ENCODE data around the gene LCN6.

Gene LCN6

GRCh38 chr9:136747161-136748060 lies 914 bp downstream of the LCN6 start:
- no peak for TF ChIP-seq CTCF (IDR thresholded peaks at IDR 0.05; ENCODE audit: unreplicated experiment in 3 of 3)
- Mint-ChIP-seq H3K27ac (no peak overlapping the region), H3K9me3 (peaks cover 8% of the 10 kb centered on the region), H3K4me3 (no peak overlapping the region), H3K4me1 (no peaks in the 10 kb centered on the region), H3K36me3 (ENCODE audit: low read depth) (no peaks in the 10 kb centered on the region), H3K27me3 (ENCODE audit: low read depth) (no peaks in the 10 kb centered on the region)

GRCh38 chr9:136746621-136747020 lies 1.7 kb downstream of the LCN6 start:
- H3K36me3 Mint-ChIP-seq (ENCODE audit: low read depth) = no peaks in the 10 kb centered on the region
- no peak for TF ChIP-seq CTCF (IDR thresholded peaks at IDR 0.05; ENCODE audit: unreplicated experiment in 3 of 3)
- H3K9me3 Mint-ChIP-seq = peaks cover under 1% of the 10 kb centered on the region
- H3K27me3 Mint-ChIP-seq (ENCODE audit: low read depth) = no peaks in the 10 kb centered on the region
- H3K27ac Mint-ChIP-seq = no peak overlapping the region
- H3K4me3 Mint-ChIP-seq = no peak overlapping the region
- H3K4me1 Mint-ChIP-seq = no peaks in the 10 kb centered on the region

GRCh38 chr9:136746155-136746490 lies 2.2 kb downstream of the LCN6 start:
- H3K36me3 Mint-ChIP-seq (ENCODE audit: low read depth) = no peaks in the 10 kb centered on the region
- H3K4me1 Mint-ChIP-seq = no peaks in the 10 kb centered on the region
- no peak for TF ChIP-seq CTCF (IDR thresholded peaks at IDR 0.05; ENCODE audit: unreplicated experiment in 3 of 3)
- H3K27me3 Mint-ChIP-seq (ENCODE audit: low read depth) = no peaks in the 10 kb centered on the region
- no peak overlapping the region for H3K4me3 Mint-ChIP-seq
- no peaks in the 10 kb centered on the region for H3K9me3 Mint-ChIP-seq
- no peak overlapping the region for H3K27ac Mint-ChIP-seq

GRCh38 chr9:136745389-136746154 lies 2.8 kb downstream of the LCN6 start:
- Mint-ChIP-seq H3K9me3 (no peaks in the 10 kb centered on the region), H3K4me1 (no peaks in the 10 kb centered on the region)
- no peak for TF ChIP-seq CTCF (IDR thresholded peaks at IDR 0.05; ENCODE audit: unreplicated experiment in 3 of 3)

GRCh38 chr9:136744773-136745172 lies 3.6 kb downstream of the LCN6 start:
- Mint-ChIP-seq H3K9me3 (no peaks in the 10 kb centered on the region), H3K4me1 (no peaks in the 10 kb centered on the region), H3K27me3 (ENCODE audit: low read depth) (no peaks in the 10 kb centered on the region), H3K27ac (no peak overlapping the region), H3K36me3 (ENCODE audit: low read depth) (no peaks in the 10 kb centered on the region), H3K4me3 (no peak overlapping the region)
- TF ChIP-seq CTCF (IDR thresholded peaks at IDR 0.05; ENCODE audit: unreplicated experiment in 3 of 3) = no peak

More at GRCh38 chr9:136745389-136746154, 2.8 kb downstream of the LCN6 start:
- Mint-ChIP-seq H3K27me3 (ENCODE audit: low read depth) (no peaks in the 10 kb centered on the region), H3K36me3 (ENCODE audit: low read depth) (no peaks in the 10 kb centered on the region), H3K27ac (no peak overlapping the region), H3K4me3 (no peak overlapping the region)
